ENCODE measurements around the gene C4orf36. TPM values are rescaled to one million over a fixed set of nuclear protein-coding genes. Genes with fewer than 3 reads are reported as not detected.

C4orf36 gene
- total and polyA plus RNA-seq, 3 experiments from 2014 or later, result not detected

- Histone ChIP-seq H3K9me3 (ENCODE audit: low read length) (no peaks in the 10 kb centered on the region), H3K27me3 (ENCODE audit: insufficient read depth, low read length, poor library complexity, severe bottlenecking) (no peaks in the 10 kb centered on the region), H3K4me1 (ENCODE audit: insufficient read depth, low read length) (peaks cover 45% of the 10 kb centered on the region), H3K4me3 (ENCODE audit: low read length) (peak within 1 kb of the TSS; percentile 95), H3K27ac (ENCODE audit: low read depth, low read length) (peak within 1 kb of the TSS; percentile 83), H3K36me3 (ENCODE audit: insufficient read depth, low read length) (no peaks in the 10 kb centered on the region)
- Mint-ChIP-seq H3K4me1 (peaks cover 48 to 56% (median 54%) of the 10 kb centered on the region in 3 donors), H3K9me3 (no peaks in the 10 kb centered on the region), H3K27ac (peak within 1 kb of the TSS; percentile 90 to 98 (median 97)), H3K27me3 (no peaks in the 10 kb centered on the region), H3K4me3 (peak within 1 kb of the TSS; percentile 92 to 96 (median 93)), H3K36me3 (peaks cover 0 to 22% (median 3%) of the 10 kb centered on the region in 3 donors)
- CTCF ChIA-PET, result interaction anchor here (0.8 to 2.9 kb wide), 25 partner anchors 8 to 1349 kb away, joined by 3 to 56 read pairs (median 5); partner anchors contain the start of genes HSD17B11 and PPM1K
- peak; percentile 85 to 92 (median 88) for DNase-seq
- POLR2A ChIA-PET, result interaction anchor here (0.5 to 7.2 kb wide), 12 partner anchors 13 to 1349 kb away, joined by 3 to 128 read pairs (median 4); partner anchors contain the start of genes C4orf36, HSD17B11, KLHL8 and NUDT9
Observed at GRCh38 chr4:86934771-86935565, 42.7 kb upstream of the C4orf36 start, which contains the start of gene AFF1. AFF1 (plus strand) TSS chr4:86935011; CDS start chr4:86948534, 13,523 bp downstream.

DNA sequence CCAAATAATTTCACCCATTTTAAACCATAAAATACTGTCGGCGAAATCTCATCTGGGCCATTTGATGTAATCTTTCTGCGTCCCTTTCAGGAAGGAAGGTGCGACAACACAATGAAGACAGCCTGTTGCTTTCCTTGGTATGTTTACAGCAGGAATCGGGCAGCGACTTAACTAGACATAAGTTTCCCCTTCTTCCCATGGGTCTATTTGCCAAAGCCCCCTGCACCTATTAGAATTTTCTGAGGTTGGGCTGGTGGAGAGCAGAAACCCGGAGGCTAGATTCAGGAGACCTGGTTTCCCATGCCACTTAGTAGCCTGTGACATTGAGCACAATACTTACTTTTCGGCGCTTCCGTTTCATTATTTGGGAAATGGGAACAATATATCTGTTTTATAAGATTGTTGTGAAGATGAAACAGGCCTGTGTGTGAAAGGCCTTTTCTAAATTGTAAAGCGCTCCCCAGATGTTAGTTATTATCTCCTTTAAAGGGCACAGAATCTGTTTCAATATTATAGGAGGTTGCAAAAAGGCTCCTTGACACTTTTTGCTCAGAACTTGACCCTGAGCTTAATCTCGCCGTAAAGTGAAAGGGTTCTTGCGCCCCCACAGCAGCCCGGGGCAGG is 42.0 kb upstream of the C4orf36 start:
- no peak for DNase-seq
- ChIA-PET POLR2A (interaction anchor here (0.5 to 7.2 kb wide), 9 partner anchors 12 to 457 kb away, joined by 3 to 128 read pairs (median 4); partner anchors contain the start of genes C4orf36 and HSD17B11), CTCF (interaction anchor here (0.8 to 2.9 kb wide), 24 partner anchors 9 to 1350 kb away, joined by 3 to 56 read pairs (median 5); partner anchors contain the start of genes HSD17B11 and PPM1K)
- Histone ChIP-seq H3K36me3 (ENCODE audit: insufficient read depth, low read length) (no peaks in the 10 kb centered on the region), H3K9me3 (ENCODE audit: low read length) (no peaks in the 10 kb centered on the region), H3K27ac (ENCODE audit: low read depth, low read length) (peak overlapping the region; percentile 80), H3K27me3 (ENCODE audit: insufficient read depth, low read length, poor library complexity, severe bottlenecking) (no peaks in the 10 kb centered on the region), H3K4me3 (ENCODE audit: low read length) (peak overlapping the region; percentile 84), H3K4me1 (ENCODE audit: insufficient read depth, low read length) (peaks cover 38% of the 10 kb centered on the region)
- Mint-ChIP-seq H3K36me3 (peaks cover 0 to 25% (median 8%) of the 10 kb centered on the region in 3 donors), H3K4me1 (peaks cover 41 to 49% (median 47%) of the 10 kb centered on the region in 3 donors), H3K27me3 (no peaks in the 10 kb centered on the region), H3K9me3 (no peaks in the 10 kb centered on the region), H3K4me3 (peak overlapping the region; percentile 92 to 96 (median 93)), H3K27ac (peak overlapping the region; percentile 59 to 98 (median 86))

GRCh38 chr4:86928400-86929255 is 36.4 kb upstream of the C4orf36 start:
- POLR2A ChIA-PET, result no interaction called here
- Mint-ChIP-seq H3K4me3 (no peak overlapping the region), H3K9me3 (no peaks in the 10 kb centered on the region)

DNA sequence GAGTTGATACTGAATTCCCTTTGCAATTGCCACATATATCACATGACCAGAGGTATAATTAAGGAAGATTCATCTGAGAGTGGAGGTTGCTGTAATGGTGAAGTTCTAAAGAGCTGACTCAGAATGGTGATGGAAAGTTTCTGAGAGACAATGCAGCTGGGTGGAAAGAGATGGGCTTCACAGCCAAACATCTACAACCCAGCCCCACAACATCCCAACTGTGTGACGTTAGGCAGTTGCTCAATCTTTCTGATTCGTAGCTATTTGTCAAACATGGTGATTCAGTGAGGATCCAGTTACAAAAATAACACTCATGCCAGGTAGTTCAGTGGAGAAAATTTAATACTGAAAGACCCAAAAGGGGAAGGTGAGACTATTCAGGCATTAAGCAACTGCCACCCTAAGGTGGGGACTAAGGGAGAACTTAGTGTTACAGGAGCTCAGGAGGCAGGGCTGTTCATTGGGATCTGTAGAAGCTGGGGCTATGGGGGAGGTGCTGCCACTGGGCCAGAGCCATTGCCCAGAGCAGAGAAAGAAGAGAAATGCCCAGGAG is 35.7 kb upstream of the C4orf36 start:
- H3K27me3 ChIP-seq (ENCODE audit: insufficient read depth, low read length, poor library complexity, severe bottlenecking), result no peaks in the 10 kb centered on the region
- no peaks in the 10 kb centered on the region for H3K4me1 ChIP-seq (ENCODE audit: insufficient read depth, low read length)
- H3K4me3 ChIP-seq (ENCODE audit: low read length), result no peak overlapping the region
- ChIA-PET POLR2A (no interaction called here), CTCF (interaction anchor here (0.6 to 2.4 kb wide), 3 partner anchors 17 to 166 kb away, joined by 3 to 5 read pairs (median 4); no protein-coding TSS in a partner anchor)
- no peaks in the 10 kb centered on the region for H3K36me3 ChIP-seq (ENCODE audit: insufficient read depth, low read length)
- no peak overlapping the region for H3K27ac ChIP-seq (ENCODE audit: low read depth, low read length)
- Mint-ChIP-seq H3K27me3 (no peaks in the 10 kb centered on the region), H3K9me3 (no peaks in the 10 kb centered on the region), H3K4me3 (no peak overlapping the region), H3K36me3 (peaks cover 0 to 12% (median 11%) of the 10 kb centered on the region in 3 donors), H3K27ac (peak overlapping the region in 1 of 8 donors; percentile 48), H3K4me1 (no peaks in the 10 kb centered on the region)
- no peaks in the 10 kb centered on the region for H3K9me3 ChIP-seq (ENCODE audit: low read length)
- DNase-seq, result no peak

More at GRCh38 chr4:86928400-86929255, 36.4 kb upstream of the C4orf36 start:
- H3K36me3 Mint-ChIP-seq, result peaks cover 0 to 12% (median 11%) of the 10 kb centered on the region in 3 donors
- H3K4me1 Mint-ChIP-seq, result peaks cover under 1 to 6% (median 1%) of the 10 kb centered on the region in 3 donors
- no peaks in the 10 kb centered on the region for H3K27me3 Mint-ChIP-seq
- no peak for DNase-seq
- H3K4me3 ChIP-seq (ENCODE audit: low read length), result no peak overlapping the region
- H3K27ac ChIP-seq (ENCODE audit: low read depth, low read length), result no peak overlapping the region
- no peaks in the 10 kb centered on the region for H3K9me3 ChIP-seq (ENCODE audit: low read length)
- peak overlapping the region in 2 of 8 donors; percentile 43 to 48 for H3K27ac Mint-ChIP-seq
- CTCF ChIA-PET, result interaction anchor here (0.6 to 2.4 kb wide), 5 partner anchors 9 to 170 kb away, joined by 3 to 5 read pairs (median 3); no protein-coding TSS in a partner anchor
- H3K36me3 ChIP-seq (ENCODE audit: insufficient read depth, low read length), result no peaks in the 10 kb centered on the region
- H3K27me3 ChIP-seq (ENCODE audit: insufficient read depth, low read length, poor library complexity, severe bottlenecking), result no peaks in the 10 kb centered on the region
- peaks cover 2% of the 10 kb centered on the region for H3K4me1 ChIP-seq (ENCODE audit: insufficient read depth, low read length)

DNA sequence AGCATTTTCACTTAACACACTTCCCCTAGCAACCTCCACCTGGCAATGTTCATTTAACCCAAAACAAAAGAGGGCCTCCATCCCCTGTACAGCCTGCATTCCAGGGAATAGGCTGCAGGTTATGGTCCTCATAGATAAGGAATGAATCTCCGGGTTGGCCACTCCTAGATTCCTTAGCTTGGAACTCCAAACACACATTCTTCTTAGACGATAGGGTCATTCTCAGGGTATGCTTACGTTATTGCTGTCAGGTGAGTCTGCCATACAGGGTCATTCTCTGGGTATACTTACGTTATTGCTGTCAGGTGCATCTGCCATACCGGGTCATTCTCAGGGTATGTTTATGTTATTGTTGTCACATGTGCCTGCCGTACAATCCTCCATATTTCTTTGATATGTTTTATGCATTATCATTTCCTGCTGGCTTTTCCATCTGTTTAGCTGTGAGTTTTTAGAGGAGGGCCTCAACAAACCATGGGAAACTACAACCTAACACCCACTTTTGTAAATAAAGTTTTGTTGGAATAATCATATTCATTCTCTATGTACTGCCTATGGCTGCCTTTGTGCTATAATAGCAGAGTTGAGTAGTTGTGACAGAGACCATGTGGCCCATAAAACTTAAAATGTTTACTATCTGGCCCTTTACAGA is 34.3 kb upstream of the C4orf36 start:
- Mint-ChIP-seq H3K27ac (no peak overlapping the region), H3K4me3 (no peak overlapping the region), H3K4me1 (no peaks in the 10 kb centered on the region), H3K9me3 (no peaks in the 10 kb centered on the region), H3K27me3 (no peaks in the 10 kb centered on the region), H3K36me3 (peaks cover 0 to 12% (median 11%) of the 10 kb centered on the region in 3 donors)
- ChIA-PET POLR2A (no interaction called here), CTCF (interaction anchor here (1.1 to 2.4 kb wide), 2 partner anchors 80 to 167 kb away, joined by 4 to 5 read pairs; no protein-coding TSS in a partner anchor)
- no peak overlapping the region for H3K4me3 ChIP-seq (ENCODE audit: low read length)
- no peaks in the 10 kb centered on the region for H3K27me3 ChIP-seq (ENCODE audit: insufficient read depth, low read length, poor library complexity, severe bottlenecking)
- no peak overlapping the region for H3K27ac ChIP-seq (ENCODE audit: low read depth, low read length)
- H3K36me3 ChIP-seq (ENCODE audit: insufficient read depth, low read length), result no peaks in the 10 kb centered on the region
- no peak for DNase-seq
- H3K9me3 ChIP-seq (ENCODE audit: low read length), result no peaks in the 10 kb centered on the region
- H3K4me1 ChIP-seq (ENCODE audit: insufficient read depth, low read length), result no peaks in the 10 kb centered on the region

DNA sequence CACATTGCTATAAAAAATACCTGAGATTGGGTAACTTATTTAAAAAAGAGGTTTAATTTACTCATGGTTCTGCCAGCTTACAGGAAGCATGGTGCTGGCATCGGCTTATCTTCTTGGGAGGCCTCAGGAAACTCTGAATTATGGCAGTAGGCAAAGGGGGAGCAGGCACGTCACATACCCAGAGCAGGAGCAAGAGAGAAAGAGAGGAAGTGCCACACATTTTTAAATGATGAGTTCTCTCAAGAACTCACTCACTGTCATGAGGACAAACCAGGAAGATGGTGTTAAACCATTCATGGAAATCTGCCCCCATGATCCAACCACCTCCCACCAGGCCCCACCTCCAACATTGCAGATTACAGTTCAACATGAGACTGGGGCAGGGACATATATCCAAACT is 32.6 kb upstream of the C4orf36 start:
- Histone ChIP-seq H3K9me3 (ENCODE audit: low read length) (no peaks in the 10 kb centered on the region), H3K4me3 (ENCODE audit: low read length) (no peak overlapping the region), H3K27me3 (ENCODE audit: insufficient read depth, low read length, poor library complexity, severe bottlenecking) (no peaks in the 10 kb centered on the region), H3K4me1 (ENCODE audit: insufficient read depth, low read length) (no peaks in the 10 kb centered on the region), H3K36me3 (ENCODE audit: insufficient read depth, low read length) (no peaks in the 10 kb centered on the region), H3K27ac (ENCODE audit: low read depth, low read length) (no peak overlapping the region)
- Mint-ChIP-seq H3K27me3 (no peaks in the 10 kb centered on the region), H3K36me3 (peaks cover 0 to 9% (median 4%) of the 10 kb centered on the region in 3 donors), H3K4me1 (no peaks in the 10 kb centered on the region), H3K27ac (peak overlapping the region in 2 of 8 donors; percentile 38 to 70), H3K9me3 (no peaks in the 10 kb centered on the region), H3K4me3 (no peak overlapping the region)
- ChIA-PET POLR2A (interaction anchor here (0.6 kb wide), 1 partner anchor 166 kb away, joined by 8 read pairs; no protein-coding TSS in a partner anchor), CTCF (interaction anchor here (0.9 to 7.0 kb wide), 3 partner anchors 10 to 167 kb away, joined by 3 to 133 read pairs (median 4); partner anchors contain the start of gene AFF1)
- no peak for DNase-seq
